ENCODE results near the gene PCCA.
"Not testable (repeated sequence)": the region's sequence is repeated elsewhere in the genome, so short reads cannot be mapped to it uniquely, and the experiment has no call there.

The PCCA gene

GRCh38 chr13:100560498-100561157, 471.7 kb downstream of the PCCA start:
- no peak for DNase-seq

DNA sequence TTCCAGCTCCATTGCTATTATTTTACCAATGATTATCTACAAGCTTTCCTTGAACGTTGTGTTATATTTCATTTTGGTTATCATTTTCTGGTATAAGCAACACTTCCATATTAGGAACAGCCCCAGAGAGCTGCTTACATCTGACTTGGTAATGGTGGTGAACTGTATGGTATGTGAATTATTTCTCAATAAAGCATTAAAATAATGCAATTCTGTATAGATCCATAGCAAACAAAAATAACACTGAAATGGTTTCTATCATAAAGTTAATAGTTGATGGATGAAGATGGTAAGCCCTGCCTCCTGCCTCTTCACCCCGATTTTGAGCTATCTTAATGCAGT, 472.2 kb downstream of the PCCA start:
- DNase-seq, result no peak

DNA sequence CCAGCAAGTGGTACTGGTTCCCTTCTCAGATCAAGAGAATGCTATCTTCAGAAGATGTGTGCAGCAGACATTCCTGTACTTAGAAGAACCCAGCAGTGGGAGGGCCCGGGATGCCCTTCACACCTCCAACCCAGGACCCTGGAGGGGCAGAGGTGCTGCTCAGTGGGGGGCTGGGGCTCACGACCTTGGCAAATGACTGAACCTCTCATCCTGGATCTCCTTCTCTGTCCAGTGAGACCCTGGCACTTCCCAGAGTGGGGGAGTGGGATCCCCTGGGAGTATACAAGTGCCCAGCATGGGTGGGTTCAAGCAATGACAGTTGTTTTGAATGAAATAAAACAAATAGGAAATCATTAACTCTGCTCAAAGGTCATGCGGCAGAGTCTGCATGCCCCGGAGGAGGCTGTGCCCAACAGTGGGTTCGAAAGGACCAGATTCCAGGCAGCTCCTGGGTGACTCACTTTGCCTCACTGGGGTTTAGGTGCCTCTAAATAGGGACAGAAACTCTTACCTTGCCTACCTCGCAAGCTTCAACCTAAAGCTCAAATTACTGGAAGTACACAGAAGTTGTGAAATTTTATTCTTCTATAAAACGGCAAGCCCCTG, 472.8 kb downstream of the PCCA start:
- no peak for DNase-seq

GRCh38 chr13:100563779-100564178, 474.9 kb downstream of the PCCA start:
- no peak for DNase-seq

GRCh38 chr13:100564444-100565223, 475.7 kb downstream of the PCCA start:
- no peak for DNase-seq

GRCh38 chr13:100565286-100565685, 476.4 kb downstream of the PCCA start:
- no peak for DNase-seq

GRCh38 chr13:100566543-100566942, 477.6 kb downstream of the PCCA start:
- no peak for DNase-seq

DNA sequence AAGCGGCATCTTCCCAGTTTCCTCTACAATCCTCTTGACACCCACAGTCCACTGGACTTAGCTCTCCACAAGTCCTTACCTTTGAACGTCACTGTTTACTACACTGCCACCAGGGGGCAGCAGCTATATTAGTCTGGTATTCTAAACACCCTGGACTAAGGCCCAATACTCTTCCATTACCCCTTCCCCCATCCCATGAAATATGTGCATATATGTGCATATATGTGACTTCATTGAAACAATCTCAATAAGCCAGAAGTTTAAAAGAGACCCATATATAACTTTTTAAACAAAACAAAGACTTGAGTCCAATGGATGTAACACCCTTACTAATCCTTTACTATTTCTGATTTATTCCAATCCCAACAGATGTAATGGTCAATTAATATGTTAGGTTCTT, 484.2 kb downstream of the PCCA start:
- peak; percentile 76 for DNase-seq

GRCh38 chr13:100577239-100577638, 488.3 kb downstream of the PCCA start:
- DNase-seq, result not testable (repeated sequence)
